Dedifferentiated amniotic fluid mesenchymal stem cell (primary cell): Measurements from ENCODE around the gene HMCES.

Source experiments
- DNase-seq: peaks from one replicate; pipeline ENCODE4 v3.0.0-alpha.2; 2016; ENCODE audit errors: extremely low spot score

The HMCES gene, protein sequence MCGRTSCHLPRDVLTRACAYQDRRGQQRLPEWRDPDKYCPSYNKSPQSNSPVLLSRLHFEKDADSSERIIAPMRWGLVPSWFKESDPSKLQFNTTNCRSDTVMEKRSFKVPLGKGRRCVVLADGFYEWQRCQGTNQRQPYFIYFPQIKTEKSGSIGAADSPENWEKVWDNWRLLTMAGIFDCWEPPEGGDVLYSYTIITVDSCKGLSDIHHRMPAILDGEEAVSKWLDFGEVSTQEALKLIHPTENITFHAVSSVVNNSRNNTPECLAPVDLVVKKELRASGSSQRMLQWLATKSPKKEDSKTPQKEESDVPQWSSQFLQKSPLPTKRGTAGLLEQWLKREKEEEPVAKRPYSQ

DNA sequence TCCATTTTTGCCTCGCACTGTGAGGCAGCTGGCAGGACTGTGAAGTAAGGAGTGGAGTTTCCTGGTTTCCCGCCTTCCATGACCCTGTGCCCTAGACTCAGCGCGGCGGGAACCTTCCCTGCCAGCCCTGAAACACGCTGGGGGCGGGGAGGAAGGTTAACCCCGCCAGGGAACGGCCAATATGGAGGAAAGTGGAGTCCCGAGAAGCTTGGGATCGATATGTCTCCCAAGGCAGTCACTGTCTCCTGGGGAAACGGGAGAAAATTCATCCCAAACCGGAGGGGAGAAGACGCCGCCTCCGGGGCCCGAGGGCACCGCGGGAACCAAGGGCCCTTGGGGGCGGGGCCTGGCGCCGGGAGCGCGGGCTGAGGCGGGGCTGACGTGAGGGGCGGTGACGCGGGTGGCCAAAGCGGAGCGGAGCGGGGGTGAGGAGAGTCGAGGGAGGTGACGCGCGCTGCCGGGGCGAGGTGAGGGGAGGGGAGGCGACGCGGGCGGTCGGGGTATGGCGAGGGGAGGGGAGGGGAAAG, at the start of gene HMCES:
HMCES (plus strand) TSS at position 432 of the 527 bp plus-strand sequence. CDS start 863 bp downstream, outside the sequence.
- DNase-seq, result peak; percentile 80

DNA sequence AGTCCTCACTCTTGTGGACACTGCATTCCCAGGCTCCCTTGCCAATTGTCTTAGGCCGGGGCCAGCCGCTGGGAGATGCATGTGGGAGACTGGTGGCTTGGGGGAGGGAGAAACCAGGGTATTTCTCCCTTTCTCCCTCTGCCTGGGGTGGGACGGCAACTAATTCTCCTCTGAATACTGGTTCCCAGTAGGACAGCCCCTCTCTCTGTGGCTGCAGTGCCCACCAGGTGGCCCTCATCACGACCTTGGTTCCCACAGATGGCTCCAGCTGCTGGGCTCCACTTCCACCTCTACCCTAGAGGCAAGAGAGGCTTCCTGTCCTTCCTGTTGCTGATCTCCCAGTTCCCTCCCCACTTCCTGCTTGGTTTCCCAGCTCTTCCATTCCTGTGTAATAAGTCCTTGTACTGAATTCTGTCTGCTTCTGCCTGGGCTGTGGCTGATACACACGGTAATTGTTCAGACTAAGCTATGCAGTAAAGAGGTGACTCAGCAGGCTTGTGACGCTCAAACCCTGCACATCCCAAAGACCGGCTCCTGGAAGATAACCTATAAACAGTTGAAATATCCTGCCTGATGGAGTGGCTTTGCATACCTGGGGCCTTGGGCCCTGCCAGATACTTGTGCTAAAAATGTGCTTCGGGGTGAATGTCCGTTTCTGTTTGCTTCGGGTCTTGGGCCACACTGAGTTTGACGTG, 49.6 kb upstream of the HMCES start:
- DNase-seq, result no peak

- peak; percentile 71 for DNase-seq
These were observed 48.2 kb upstream of the HMCES start for GRCh38 chr3:129230311-129231019.

DNA sequence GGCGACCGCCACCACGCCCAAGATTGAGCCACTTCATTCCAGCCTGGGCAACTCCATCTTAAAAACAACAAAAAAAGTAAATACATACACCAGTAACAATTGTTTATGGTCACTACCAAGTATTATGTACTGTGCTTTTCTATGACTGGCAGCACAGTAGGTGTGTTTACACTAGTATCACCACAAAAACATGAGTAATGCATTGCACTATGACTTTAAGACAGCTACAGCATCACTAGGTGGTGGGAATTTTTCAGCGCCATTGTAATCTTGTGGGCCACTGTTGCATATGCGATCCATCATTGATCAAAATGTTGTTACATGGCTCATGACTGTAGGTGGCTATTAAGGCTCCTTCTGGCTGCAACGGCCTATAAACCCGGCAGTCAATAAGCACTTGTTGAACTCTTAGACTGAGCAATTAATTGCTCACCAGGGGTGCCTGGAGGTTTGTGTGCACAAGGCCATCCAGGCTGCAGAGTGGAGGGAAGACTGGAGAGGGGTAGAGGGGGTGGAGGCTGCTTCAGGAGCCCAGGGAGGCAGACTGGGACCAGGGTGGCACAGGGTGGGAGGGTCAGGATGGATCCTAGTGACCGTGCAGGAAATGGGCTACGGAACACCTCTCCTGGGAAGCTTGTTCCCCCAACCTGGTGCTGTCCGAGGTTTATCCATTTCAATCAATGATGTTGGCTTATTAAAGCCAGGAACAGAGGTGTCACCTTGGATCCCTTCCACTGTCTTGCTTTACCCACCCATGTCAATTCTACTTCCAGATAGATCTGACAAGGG, 47.1 kb upstream of the HMCES start:
- DNase-seq, result no peak

DNA sequence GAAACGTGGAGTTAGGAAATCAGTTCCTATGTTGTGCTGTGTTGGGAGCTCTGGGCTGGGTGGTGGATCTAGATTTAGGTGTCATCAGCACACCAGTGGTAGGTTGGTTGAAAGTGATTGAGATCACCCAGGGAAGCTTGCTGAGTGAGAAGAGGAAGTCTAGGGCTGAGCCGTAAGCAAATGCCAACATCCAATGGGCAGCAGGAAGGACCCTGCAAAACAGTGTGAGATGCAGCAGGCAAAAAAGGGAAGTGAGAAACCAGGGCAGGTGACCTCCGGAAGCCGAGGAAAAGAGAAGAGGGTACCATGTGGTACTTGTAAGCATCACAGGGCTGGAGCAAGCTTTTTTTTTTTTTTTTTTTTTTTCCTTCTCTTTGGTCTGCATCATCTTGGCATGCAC, 45.1 kb upstream of the HMCES start:
- DNase-seq, result no peak

- DNase-seq, result no peak
These were observed 44.2 kb upstream of the HMCES start for GRCh38 chr3:129234441-129234840.

- DNase-seq, result no peak
These were observed 43.2 kb upstream of the HMCES start for GRCh38 chr3:129235344-129235917.

DNA sequence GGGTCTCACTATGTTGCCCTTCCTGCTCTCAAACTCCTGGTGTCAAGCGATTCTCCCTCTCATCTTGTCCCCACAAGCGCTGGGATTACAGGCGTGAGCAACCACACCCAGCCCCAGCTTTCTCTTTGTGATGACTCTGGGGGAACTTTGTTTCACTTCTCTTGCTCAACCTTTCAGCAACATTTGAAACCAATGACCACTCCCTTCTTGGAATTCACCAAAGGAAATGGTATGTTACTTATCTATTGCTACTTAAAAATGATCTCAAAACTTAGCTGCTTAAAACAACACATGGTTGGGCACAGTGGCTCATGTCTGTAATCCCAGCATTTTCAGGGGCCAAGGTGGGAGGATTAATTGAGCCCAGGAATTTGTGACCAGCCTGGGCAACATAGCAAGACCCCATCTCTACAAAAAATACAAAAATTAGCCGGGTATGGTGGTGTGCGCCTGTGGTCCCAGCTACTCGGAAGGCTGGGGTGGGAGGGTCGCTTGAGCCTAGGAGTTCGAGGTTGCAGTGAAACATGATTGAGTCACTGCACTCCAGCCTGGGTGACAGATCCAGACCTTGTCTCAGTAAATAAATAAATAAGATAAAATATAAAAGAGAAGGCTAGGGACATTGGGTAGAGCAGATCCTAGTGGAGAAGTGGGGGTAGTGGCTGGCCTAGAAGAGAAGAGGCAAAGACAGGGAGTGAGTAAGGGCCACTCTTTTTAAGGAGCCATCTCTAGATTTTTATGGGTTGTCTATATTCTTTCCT, 39.5 kb upstream of the HMCES start:
- peak; percentile 65 for DNase-seq

- no peak for DNase-seq
These were observed 38.7 kb upstream of the HMCES start for GRCh38 chr3:129239991-129240390.

DNA sequence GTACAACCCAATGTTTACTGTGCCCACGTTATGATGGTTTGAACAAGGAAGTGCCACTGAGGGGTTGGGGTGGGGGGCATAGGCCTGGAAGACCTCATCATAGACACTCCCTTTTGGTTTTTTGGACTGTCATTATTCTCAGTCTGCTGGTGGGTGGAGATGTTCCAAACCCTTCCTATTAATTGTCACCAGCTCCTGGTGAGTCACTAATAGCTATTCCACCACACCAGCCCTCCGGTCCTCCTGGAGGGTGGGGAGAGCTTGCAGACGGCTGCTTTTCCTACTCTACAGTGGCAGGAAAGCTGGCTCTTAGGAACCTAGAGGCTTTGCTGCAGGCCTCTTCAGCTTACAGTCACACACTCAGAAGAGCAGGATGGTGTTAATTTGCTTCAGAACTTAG, 38.2 kb upstream of the HMCES start:
- DNase-seq, result no peak

- DNase-seq, result no peak
These were observed 33.5 kb upstream of the HMCES start for GRCh38 chr3:129245141-129245540.

DNA sequence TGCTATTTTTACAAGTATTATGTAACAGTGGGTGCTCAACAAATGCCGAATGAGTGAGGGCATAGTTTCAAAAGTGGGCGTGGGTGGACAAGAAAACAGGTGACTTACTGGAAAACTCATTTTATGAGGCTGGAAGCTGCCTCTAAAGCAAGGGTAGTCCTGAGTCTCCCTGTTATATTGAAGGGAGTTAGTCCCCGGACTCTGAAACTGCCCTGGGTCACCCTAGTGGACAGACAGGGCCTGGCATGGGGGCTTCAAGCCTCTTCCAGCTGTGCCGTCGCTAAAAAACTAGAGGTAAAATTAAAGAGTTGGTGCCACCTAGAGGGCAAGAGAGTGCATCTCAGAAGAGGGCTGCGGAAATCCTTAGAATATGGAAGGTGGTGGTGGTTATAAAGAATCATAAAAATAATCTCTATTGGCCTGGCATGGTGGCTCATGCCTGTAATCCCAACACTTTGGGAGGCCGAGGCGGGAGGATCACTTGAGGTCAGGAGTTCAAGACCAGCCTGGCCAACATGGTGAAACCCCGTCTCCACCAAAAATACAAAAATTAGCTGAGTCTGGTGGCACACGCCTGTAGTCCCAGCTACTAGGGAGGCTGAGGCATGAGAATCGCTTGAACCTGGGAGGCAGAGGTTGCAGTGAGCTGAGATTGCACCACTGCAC, 32.9 kb upstream of the HMCES start:
- DNase-seq, result peak; percentile 94

DNA sequence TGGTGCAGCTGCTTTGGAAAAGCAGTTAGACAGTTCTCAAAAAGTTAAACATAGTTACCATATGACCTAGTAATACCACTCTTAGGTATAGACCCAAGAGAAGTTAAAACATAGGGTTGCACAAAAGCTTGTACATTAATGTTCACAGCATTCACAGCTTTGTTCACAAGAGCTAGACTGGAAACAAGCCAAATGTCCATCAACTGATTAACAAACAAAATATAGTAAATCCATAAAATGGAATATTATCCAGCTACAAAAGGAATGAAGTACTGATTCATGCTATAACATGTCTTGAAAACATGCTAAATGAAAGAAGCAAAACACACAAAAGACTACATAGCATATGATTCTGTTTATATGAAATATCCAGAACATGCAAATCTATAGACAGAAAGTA, 32.0 kb upstream of the HMCES start:
- DNase-seq, result no peak

DNA sequence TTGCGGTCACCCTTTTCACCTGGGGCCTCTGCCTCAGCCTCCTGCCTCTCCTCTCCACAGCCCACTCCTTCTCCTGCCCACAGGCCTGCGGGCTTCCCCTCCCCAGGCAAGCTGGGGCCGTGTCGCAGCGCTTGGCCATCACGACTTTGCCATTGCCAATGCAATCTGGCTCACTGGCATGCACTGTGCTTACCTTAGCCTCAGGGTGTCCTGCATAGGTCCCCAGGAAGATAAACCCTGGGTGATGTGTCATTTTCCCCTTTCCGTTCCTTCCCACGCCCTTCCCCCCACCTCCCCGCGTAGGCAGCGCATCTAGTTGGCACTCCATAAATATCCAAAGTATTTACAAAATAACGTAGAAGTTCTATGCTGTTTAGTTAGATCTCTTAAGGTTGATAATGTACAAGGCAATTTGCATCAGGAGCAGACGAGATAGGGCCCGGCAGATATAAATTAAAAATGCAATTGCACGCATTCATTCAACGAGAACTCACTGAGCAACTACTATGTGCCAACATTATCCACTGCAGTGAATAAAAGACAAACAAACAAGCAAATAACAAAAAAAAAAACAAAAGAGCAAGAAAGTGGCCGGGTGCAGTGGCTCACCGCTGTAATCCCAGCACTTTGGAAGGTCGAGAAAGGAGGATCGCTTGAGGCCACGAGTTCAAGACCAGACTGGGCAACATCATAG, 30.2 kb upstream of the HMCES start:
- DNase-seq, result no peak

GRCh38 chr3:129249284-129250065, 29.2 kb upstream of the HMCES start, which contains the start of gene COPG1:
COPG1 (plus strand) TSS chr3:129249606; CDS start chr3:129249710, 104 bp downstream.
- peak; percentile 71 for DNase-seq

DNA sequence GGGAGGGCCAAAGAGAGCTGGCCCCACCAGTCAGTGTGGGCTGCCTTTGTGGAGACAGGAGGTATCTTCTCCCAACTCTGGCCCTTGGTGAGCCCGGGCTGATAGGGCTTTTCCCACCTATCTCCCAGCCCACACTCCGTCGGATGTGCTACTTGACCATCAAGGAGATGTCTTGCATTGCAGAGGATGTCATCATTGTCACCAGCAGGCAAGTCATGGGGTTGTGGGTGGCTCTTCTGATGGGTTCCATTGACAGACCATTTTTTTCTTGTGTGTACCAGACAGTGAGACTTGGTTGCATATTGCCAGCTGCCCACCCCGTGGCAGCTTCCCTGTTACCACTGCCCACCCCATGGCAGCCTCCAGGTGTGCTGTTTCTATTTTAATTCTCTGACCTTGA, 25.9 kb upstream of the HMCES start:
- DNase-seq, result no peak

DNA sequence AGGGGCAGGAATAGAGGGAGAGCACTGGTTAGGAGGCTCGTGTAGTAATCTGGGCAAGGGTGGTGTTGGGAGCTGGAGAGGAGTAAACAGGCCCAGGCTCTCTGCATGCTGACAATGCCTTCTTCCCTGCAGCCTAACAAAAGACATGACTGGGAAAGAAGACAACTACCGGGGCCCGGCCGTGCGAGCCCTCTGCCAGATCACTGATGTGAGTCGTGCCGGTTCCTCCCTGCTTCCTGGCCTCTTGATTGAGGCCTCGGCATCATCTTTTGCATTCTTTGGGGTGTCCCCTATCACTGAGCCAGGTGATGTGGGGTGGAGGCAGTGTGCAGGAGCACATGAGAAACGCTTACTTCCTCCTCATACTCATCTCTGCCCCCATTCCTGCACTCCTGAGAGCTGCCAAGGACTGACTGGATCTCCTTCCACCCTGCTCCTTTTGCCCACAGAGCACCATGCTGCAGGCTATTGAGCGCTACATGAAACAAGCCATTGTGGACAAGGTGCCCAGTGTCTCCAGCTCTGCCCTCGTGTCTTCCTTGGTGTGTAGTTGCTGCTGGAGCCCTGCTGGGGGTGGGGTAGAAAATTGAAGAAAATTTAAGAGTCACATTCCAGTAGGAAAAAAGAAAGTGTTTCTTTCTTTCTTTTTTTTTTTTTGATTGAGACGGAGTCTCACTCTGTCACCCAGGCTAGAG, 24.0 kb upstream of the HMCES start:
- DNase-seq, result no peak

- DNase-seq, result no peak
These were observed 22.4 kb upstream of the HMCES start for GRCh38 chr3:129256270-129256669.
